ENCODE data around the gene PIPOX. TPM values are rescaled to one million over a fixed set of nuclear protein-coding genes. Genes with fewer than 3 reads are reported as not detected.

Gene PIPOX
- total RNA-seq, 1 donor from 2014 or later = 1.8 TPM

DNA sequence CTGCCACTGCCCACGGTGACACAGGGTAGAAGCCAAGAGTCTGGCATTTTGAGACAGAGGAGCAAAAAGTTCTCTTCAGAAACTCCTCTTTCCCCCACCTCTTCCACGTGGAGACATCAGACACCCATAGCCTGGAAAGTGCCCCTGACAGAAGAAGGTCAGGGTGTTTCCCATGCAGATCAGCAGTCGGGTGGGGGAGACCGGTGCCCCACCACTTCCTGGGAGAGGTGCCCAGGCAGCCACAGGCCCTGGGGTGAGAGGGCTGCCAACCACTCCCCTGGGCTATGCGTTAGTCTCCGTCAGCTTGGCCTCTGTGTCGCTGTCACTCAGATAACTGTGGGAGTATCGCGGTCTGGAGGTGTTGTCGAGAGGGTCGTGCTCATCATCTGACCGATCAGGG lies 31.5 kb downstream of the PIPOX start:
- Histone ChIP-seq H3K4me2 (ENCODE audit: low read length) (no peak overlapping the region), H3K9me3 (ENCODE audit: insufficient read depth, low read depth, low read length) (no peaks in the 10 kb centered on the region), H3K4me3 (ENCODE audit: insufficient read depth, low read depth, low read length) (no peak overlapping the region), H3K36me3 (ENCODE audit: insufficient read depth, low read length) (no peaks in the 10 kb centered on the region), H4K20me1 (ENCODE audit: insufficient read depth, low read length) (peaks cover 4% of the 10 kb centered on the region), H3K9ac (ENCODE audit: low read length) (no peak overlapping the region), H3K27me3 (ENCODE audit: insufficient read depth, low read length) (peaks cover 16% of the 10 kb centered on the region), H3K79me2 (ENCODE audit: insufficient read depth, low read length) (no peaks in the 10 kb centered on the region), H3K4me1 (ENCODE audit: insufficient read depth, low read length) (peaks cover 8% of the 10 kb centered on the region), H2AFZ (ENCODE audit: low read depth, low read length) (no peak overlapping the region), H3K27ac (ENCODE audit: low read depth, low read length) (no peak overlapping the region)
- H3K4me1 Mint-ChIP-seq (ENCODE audit: low read depth, unreplicated experiment) = peaks cover 9% of the 10 kb centered on the region
- no peak overlapping the region for H3K27ac Mint-ChIP-seq (ENCODE audit: unreplicated experiment)
- DNase-seq (ENCODE audit: low read depth) = no peak
- TF ChIP-seq, protein P1, sequence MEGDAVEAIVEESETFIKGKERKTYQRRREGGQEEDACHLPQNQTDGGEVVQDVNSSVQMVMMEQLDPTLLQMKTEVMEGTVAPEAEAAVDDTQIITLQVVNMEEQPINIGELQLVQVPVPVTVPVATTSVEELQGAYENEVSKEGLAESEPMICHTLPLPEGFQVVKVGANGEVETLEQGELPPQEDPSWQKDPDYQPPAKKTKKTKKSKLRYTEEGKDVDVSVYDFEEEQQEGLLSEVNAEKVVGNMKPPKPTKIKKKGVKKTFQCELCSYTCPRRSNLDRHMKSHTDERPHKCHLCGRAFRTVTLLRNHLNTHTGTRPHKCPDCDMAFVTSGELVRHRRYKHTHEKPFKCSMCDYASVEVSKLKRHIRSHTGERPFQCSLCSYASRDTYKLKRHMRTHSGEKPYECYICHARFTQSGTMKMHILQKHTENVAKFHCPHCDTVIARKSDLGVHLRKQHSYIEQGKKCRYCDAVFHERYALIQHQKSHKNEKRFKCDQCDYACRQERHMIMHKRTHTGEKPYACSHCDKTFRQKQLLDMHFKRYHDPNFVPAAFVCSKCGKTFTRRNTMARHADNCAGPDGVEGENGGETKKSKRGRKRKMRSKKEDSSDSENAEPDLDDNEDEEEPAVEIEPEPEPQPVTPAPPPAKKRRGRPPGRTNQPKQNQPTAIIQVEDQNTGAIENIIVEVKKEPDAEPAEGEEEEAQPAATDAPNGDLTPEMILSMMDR (IDR thresholded peaks at IDR 0.05; ENCODE audit: insufficient read depth, low read depth, low read length) = no peak
- TF ChIP-seq EZH2 (IDR thresholded peaks at IDR 0.05; ENCODE audit: insufficient read depth, low read length) = no peak
- H3K27me3 Mint-ChIP-seq (ENCODE audit: low read depth, unreplicated experiment) = peaks cover 12% of the 10 kb centered on the region
- H3K4me3 Mint-ChIP-seq (ENCODE audit: unreplicated experiment) = no peak overlapping the region
- H3K36me3 Mint-ChIP-seq (ENCODE audit: low read depth, unreplicated experiment) = peaks cover 12% of the 10 kb centered on the region
- FAIRE-seq = no peak
- peaks cover 4% of the 10 kb centered on the region for H3K9me3 Mint-ChIP-seq (ENCODE audit: unreplicated experiment)

DNA sequence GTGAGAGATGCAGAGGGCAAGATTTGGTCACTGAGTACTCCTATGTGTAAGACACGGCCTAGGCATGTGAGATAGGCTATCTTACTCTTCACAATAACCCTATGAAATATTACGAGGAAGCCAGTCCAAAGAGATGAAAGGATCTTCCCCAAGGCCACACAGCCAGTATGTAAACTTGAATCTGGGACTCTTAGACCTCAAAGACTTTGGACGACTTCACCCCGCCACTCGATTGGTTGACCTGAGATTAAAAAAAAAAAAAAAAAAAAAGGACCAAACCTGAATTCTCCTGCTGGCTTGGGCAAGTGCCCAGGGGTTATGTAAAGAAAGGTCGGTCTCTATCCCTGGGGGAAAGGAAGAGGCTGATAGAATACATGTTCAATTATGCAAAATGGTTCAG lies 33.1 kb downstream of the PIPOX start:
- H3K27ac ChIP-seq (ENCODE audit: low read depth, low read length) = no peak overlapping the region
- H3K9me3 ChIP-seq (ENCODE audit: insufficient read depth, low read depth, low read length) = no peaks in the 10 kb centered on the region
- Mint-ChIP-seq H3K4me3 (ENCODE audit: unreplicated experiment) (no peak overlapping the region), H3K9me3 (ENCODE audit: unreplicated experiment) (peaks cover 4% of the 10 kb centered on the region), H3K36me3 (ENCODE audit: low read depth, unreplicated experiment) (peaks cover 14% of the 10 kb centered on the region), H3K27me3 (ENCODE audit: low read depth, unreplicated experiment) (peaks cover 8% of the 10 kb centered on the region), H3K27ac (ENCODE audit: unreplicated experiment) (no peak overlapping the region), H3K4me1 (ENCODE audit: low read depth, unreplicated experiment) (peaks cover 9% of the 10 kb centered on the region)
- peaks cover 8% of the 10 kb centered on the region for H3K4me1 ChIP-seq (ENCODE audit: insufficient read depth, low read length)
- H3K4me2 ChIP-seq (ENCODE audit: low read length) = no peak overlapping the region
- DNase-seq (ENCODE audit: low read depth) = no peak
- no peak overlapping the region for H3K4me3 ChIP-seq (ENCODE audit: insufficient read depth, low read depth, low read length)
- peaks cover 8% of the 10 kb centered on the region for H3K27me3 ChIP-seq (ENCODE audit: insufficient read depth, low read length)
- TF ChIP-seq, protein P1 (IDR thresholded peaks at IDR 0.05; ENCODE audit: insufficient read depth, low read depth, low read length) = no peak
- TF ChIP-seq EZH2 (IDR thresholded peaks at IDR 0.05; ENCODE audit: insufficient read depth, low read length) = no peak
- FAIRE-seq = no peak
- H4K20me1 ChIP-seq (ENCODE audit: insufficient read depth, low read length) = peaks cover 4% of the 10 kb centered on the region
- H3K36me3 ChIP-seq (ENCODE audit: insufficient read depth, low read length) = no peaks in the 10 kb centered on the region
- H3K79me2 ChIP-seq (ENCODE audit: insufficient read depth, low read length) = no peaks in the 10 kb centered on the region
- no peak overlapping the region for H2AFZ ChIP-seq (ENCODE audit: low read depth, low read length)
- no peak overlapping the region for H3K9ac ChIP-seq (ENCODE audit: low read length)

DNA sequence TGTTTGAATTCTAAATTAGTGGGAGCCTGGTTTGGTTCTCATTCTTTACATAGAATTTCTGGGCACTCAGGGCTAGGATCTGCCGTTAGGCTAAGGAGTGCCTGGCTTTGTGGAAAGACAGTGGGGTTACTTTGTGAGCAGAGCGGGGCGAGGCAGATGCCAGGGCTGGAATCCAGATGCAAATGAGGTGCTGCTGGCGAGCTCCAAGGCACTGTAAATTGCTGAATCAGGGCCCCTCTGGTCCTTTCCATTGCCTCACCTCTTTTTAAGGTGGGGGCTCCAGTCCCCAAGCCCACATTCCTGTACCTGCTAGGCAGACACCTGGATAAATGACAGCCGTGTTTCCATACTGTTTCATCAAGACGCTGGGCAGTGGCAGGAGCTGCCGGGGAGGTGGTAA lies 33.8 kb downstream of the PIPOX start:
- Histone ChIP-seq H3K4me1 (ENCODE audit: insufficient read depth, low read length) (peaks cover 8% of the 10 kb centered on the region), H3K4me2 (ENCODE audit: low read length) (no peak overlapping the region), H3K79me2 (ENCODE audit: insufficient read depth, low read length) (no peaks in the 10 kb centered on the region), H4K20me1 (ENCODE audit: insufficient read depth, low read length) (peaks cover under 1% of the 10 kb centered on the region), H3K9ac (ENCODE audit: low read length) (no peak overlapping the region), H3K36me3 (ENCODE audit: insufficient read depth, low read length) (no peaks in the 10 kb centered on the region), H2AFZ (ENCODE audit: low read depth, low read length) (no peak overlapping the region), H3K4me3 (ENCODE audit: insufficient read depth, low read depth, low read length) (no peak overlapping the region), H3K27ac (ENCODE audit: low read depth, low read length) (no peak overlapping the region), H3K27me3 (ENCODE audit: insufficient read depth, low read length) (peaks cover 1% of the 10 kb centered on the region), H3K9me3 (ENCODE audit: insufficient read depth, low read depth, low read length) (no peaks in the 10 kb centered on the region)
- DNase-seq (ENCODE audit: low read depth) (no peak), FAIRE-seq (no peak)
- TF ChIP-seq EZH2 (IDR thresholded peaks at IDR 0.05; ENCODE audit: insufficient read depth, low read length) = no peak
- TF ChIP-seq, protein P1 (IDR thresholded peaks at IDR 0.05; ENCODE audit: insufficient read depth, low read depth, low read length) = no peak
- Mint-ChIP-seq H3K27ac (ENCODE audit: unreplicated experiment) (no peak overlapping the region), H3K4me3 (ENCODE audit: unreplicated experiment) (no peak overlapping the region), H3K36me3 (ENCODE audit: low read depth, unreplicated experiment) (peaks cover 14% of the 10 kb centered on the region), H3K9me3 (ENCODE audit: unreplicated experiment) (peaks cover 4% of the 10 kb centered on the region), H3K27me3 (ENCODE audit: low read depth, unreplicated experiment) (peaks cover 6% of the 10 kb centered on the region), H3K4me1 (ENCODE audit: low read depth, unreplicated experiment) (peaks cover 9% of the 10 kb centered on the region)

Measured in astrocyte (in vitro differentiated cells and primary cell).